ENCODE measurements around the gene CAPNS1.

GRCh38 chr19:36141039-36141927 lies 1.4 kb downstream of the CAPNS1 start:
- no peak for TF ChIP-seq CTCF (IDR thresholded peaks at IDR 0.05; ENCODE audit: insufficient read depth, low read length, poor library complexity, severe bottlenecking)
- TF ChIP-seq EZH2phosphoT487 (conservative IDR thresholded peaks at IDR 0.05; ENCODE audit: low read length) = no peak
